HG03108 (cell line): ENCODE measurements around the gene KRT17.
"Not testable (repeated sequence)": the region's sequence is repeated elsewhere in the genome, so short reads cannot be mapped to it uniquely, and the experiment has no call there.

ENCODE experiments used
- ATAC-seq: cut with Tn5 transposase; IDR thresholded peaks from one replicate; pipeline ENCODE4 v1.9.1; 2021; ENCODE audit warnings: moderate library complexity; ENCODE audit not compliant: unreplicated experiment

Gene KRT17

GRCh38 chr17:41635121-41636097, 11.0 kb upstream of the KRT17 start:
- ATAC-seq, result no peak

- no peak for ATAC-seq
Measured at GRCh38 chr17:41634639-41635038, 10.3 kb upstream of the KRT17 start.

GRCh38 chr17:41633556-41634199, 9.3 kb upstream of the KRT17 start:
- no peak for ATAC-seq

GRCh38 chr17:41632482-41633105, 8.2 kb upstream of the KRT17 start:
- no peak for ATAC-seq

GRCh38 chr17:41631898-41632285, 7.5 kb upstream of the KRT17 start:
- no peak for ATAC-seq

- ATAC-seq, result no peak
Measured at GRCh38 chr17:41631025-41631897, 6.9 kb upstream of the KRT17 start.

GRCh38 chr17:41629826-41630670, 5.7 kb upstream of the KRT17 start:
- no peak for ATAC-seq

GRCh38 chr17:41629316-41629715, 4.9 kb upstream of the KRT17 start:
- no peak for ATAC-seq

- ATAC-seq, result not testable (repeated sequence)
Measured at GRCh38 chr17:41628621-41629255, 4.4 kb upstream of the KRT17 start.

GRCh38 chr17:41628073-41628370, 3.6 kb upstream of the KRT17 start:
- not testable (repeated sequence) for ATAC-seq

- ATAC-seq, result no peak
Measured at GRCh38 chr17:41627316-41628072, 3.1 kb upstream of the KRT17 start.

- ATAC-seq, result not testable (repeated sequence)
Measured at GRCh38 chr17:41626914-41627295, 2.5 kb upstream of the KRT17 start.

GRCh38 chr17:41626028-41626913, 1.9 kb upstream of the KRT17 start:
- not testable (repeated sequence) for ATAC-seq

- no peak for ATAC-seq
Measured at GRCh38 chr17:41625602-41626001, 1.2 kb upstream of the KRT17 start.

GRCh38 chr17:41623184-41623861, 1.1 kb downstream of the KRT17 start:
- ATAC-seq, result not testable (repeated sequence)

- not testable (repeated sequence) for ATAC-seq
Measured at GRCh38 chr17:41622340-41623183, 1.8 kb downstream of the KRT17 start.
